K562 (cell line): Measurements from ENCODE around the gene CD320. TPM values are rescaled to one million over a fixed set of nuclear protein-coding genes. Genes with fewer than 3 reads are reported as not detected.

Source experiments
- ATAC-seq: fragments of 200-7000 bp; cut with Tn5 transposase; 3 replicates; pipeline ENCODE4 v1.9.1; 2020; ENCODE audit warnings: moderate library complexity
- BruUV-seq: library from RNA; stranded (reverse); fragments of 400-500 nt; replicated peaks from 2 replicates; lab custom pipeline; 2021; lab: Mats Ljungman, UMichigan
- CTCF ChIA-PET: fragments of 300-600 bp; formaldehyde crosslinking; extraction: SDS; loops from one replicate; lab custom pipeline; 2021; ENCODE audit warnings: low intra/inter-chr PET ratio; lab: Yijun Ruan, JAX
- POLR2A ChIA-PET: fragments of 300-600, 350-650 bp; sonication (Branson Sonifier 250); formaldehyde crosslinking; extraction: SDS; loops from one replicate; lab custom pipeline; 2021; ENCODE audit warnings: antibody characterized with exemption, inconsistent platforms; lab: Yijun Ruan, JAX
- DNase-seq, 4 experiments: peaks; one replicate each; pipeline versions ENCODE4 v3.0.0 to v3.0.0-alpha.2; 2011 to 2018; ENCODE audit warnings: low spot score in 3 of 4, mixed read lengths in 3 of 4; ENCODE audit errors: extremely low read depth in 1 of 4
- FAIRE-seq: peaks from 2 replicates; lab custom pipeline; 2011; peaks lifted over from hg19 to GRCh38; lab: Jason Lieb, UNC
- H2AFZ ChIP-seq: 2 replicates; pipeline ENCODE4 v1.6.0; 2011; ENCODE audit warnings: low read depth, low read length, control low read depth, inconsistent platforms
- H3K27ac ChIP-seq: fragments of 200-600 bp; 3 replicates; pipeline ENCODE4 v1.8.0; 2011; ENCODE audit warnings: low read depth, mild to moderate bottlenecking, control low read depth, inconsistent platforms, low read length, moderate library complexity, mixed read lengths; ENCODE audit errors: extremely low read depth
- H3K27me3 ChIP-seq, 2 experiments: fragments of 300-600 bp in 1 of 2; 2 replicates in 1 of 2; 3 replicates in 1 of 2; pipeline versions ENCODE4 v1.6.0 to v1.8.0; 2011; ENCODE audit warnings: inconsistent platforms in 2 of 2, low read length in 2 of 2, mild to moderate bottlenecking in 1 of 2, mixed read lengths in 1 of 2, moderate library complexity in 1 of 2; ENCODE audit not compliant: control insufficient read depth in 2 of 2, insufficient read depth in 2 of 2
- H3K36me3 ChIP-seq: fragments of 300-600 bp; 3 replicates; pipeline ENCODE4 v1.8.0; 2011; ENCODE audit warnings: mild to moderate bottlenecking, low read length, inconsistent platforms; ENCODE audit not compliant: control insufficient read depth, insufficient read depth
- H3K4me1 ChIP-seq, 2 experiments: fragments of 200-600 bp in 1 of 2; replicated peaks in 1 of 2; 2 replicates in 1 of 2; 3 replicates in 1 of 2; pipeline versions ENCODE4 v1.5.1 to v1.8.0; 2011; ENCODE audit warnings: inconsistent platforms in 2 of 2, low read length in 2 of 2, mild to moderate bottlenecking in 1 of 2, mixed read lengths in 1 of 2, moderate library complexity in 1 of 2; ENCODE audit not compliant: control insufficient read depth in 2 of 2, insufficient read depth in 2 of 2
- H3K4me2 ChIP-seq: 2 replicates; pipeline ENCODE4 v1.6.1; 2011; ENCODE audit warnings: low read length, control low read depth, inconsistent platforms, mixed read lengths; ENCODE audit not compliant: insufficient read depth
- H3K4me3 ChIP-seq: fragments of 200-600 bp; sonication (generic), shearing (Covaris generic); 2 replicates; pipeline ENCODE4 v1.5.1; 2016; ENCODE audit warnings: control low read depth, inconsistent platforms
- H3K79me2 ChIP-seq: fragments of 200-600 bp; 3 replicates; pipeline ENCODE4 v1.8.0; 2011; ENCODE audit warnings: low read length, inconsistent platforms; ENCODE audit not compliant: control insufficient read depth, insufficient read depth
- H3K9ac ChIP-seq, 2 experiments: 2 replicates each; pipeline versions ENCODE4 v1.6.0 to v1.6.1; 2011; ENCODE audit warnings: low read depth in 2 of 2, low read length in 2 of 2, control low read depth in 1 of 2, inconsistent platforms in 1 of 2, mild to moderate bottlenecking in 1 of 2, mixed read lengths in 1 of 2; ENCODE audit not compliant: insufficient read depth in 1 of 2
- H3K9me1 ChIP-seq: one replicate; pipeline ENCODE4 v1.6.0; 2011; ENCODE audit warnings: inconsistent platforms, mild to moderate bottlenecking, low read length, moderate library complexity; ENCODE audit not compliant: control insufficient read depth, insufficient read depth
- H3K9me3 ChIP-seq: replicated peaks from 2 replicates; pipeline ENCODE4 v1.5.1; 2011; ENCODE audit warnings: low read depth, low read length, inconsistent platforms; ENCODE audit not compliant: control insufficient read depth, insufficient read depth
- H4K20me1 ChIP-seq: replicated peaks from 2 replicates; pipeline ENCODE4 v1.6.1; 2011; ENCODE audit warnings: low read length, inconsistent platforms, mixed read lengths; ENCODE audit not compliant: control insufficient read depth, insufficient read depth
- FOXM1 ChIP-seq, 2 experiments: fragments of 450-650 bp in 1 of 2; sonication (generic) in 1 of 2; formaldehyde crosslinking in 1 of 2; IDR thresholded peaks; 2 replicates each; pipeline versions ENCODE4 v1.6.1 to v1.9.0; 2017 to 2022; ENCODE audit warnings: low read depth in 2 of 2, mild to moderate bottlenecking in 2 of 2, missing genetic modification reagents in 1 of 2, moderate library complexity in 1 of 2
- HDAC2 ChIP-seq: fragments of 450-650 bp; IDR thresholded peaks from 2 replicates; pipeline ENCODE4 v1.6.1; 2016; ENCODE audit warnings: mild to moderate bottlenecking
- HDAC3 ChIP-seq: fragments of 450-650 bp; IDR thresholded peaks from 2 replicates; pipeline ENCODE4 v1.6.1; 2018; ENCODE audit warnings: borderline replicate concordance, mild to moderate bottlenecking, moderate library complexity; ENCODE audit not compliant: partially characterized antibody
- HDAC8 ChIP-seq: fragments of 450-650 bp; IDR thresholded peaks from 2 replicates; pipeline ENCODE4 v1.6.1; 2016; ENCODE audit warnings: mild to moderate bottlenecking, missing genetic modification characterization, moderate library complexity, missing compliant biosample characterization
- JUND ChIP-seq, 2 experiments: IDR thresholded peaks; 2 replicates in 1 of 2; 3 replicates in 1 of 2; pipeline ENCODE4 v1.6.1; 2011; ENCODE audit warnings: borderline replicate concordance in 2 of 2, low read depth in 2 of 2, low read length in 2 of 2, improper control_type of control experiment in 1 of 2, missing biosample characterization in 1 of 2, missing genetic modification characterization in 1 of 2, missing genetic modification reagents in 1 of 2
- KAT7 ChIP-seq: sonication (generic); formaldehyde crosslinking; IDR thresholded peaks from 2 replicates; pipeline ENCODE4 v1.8.0; 2022; ENCODE audit warnings: missing genetic modification reagents, mild to moderate bottlenecking, borderline replicate concordance
- MAZ ChIP-seq, 2 experiments: fragments of 450-650 bp in 1 of 2; sonication (generic) in 1 of 2; formaldehyde crosslinking; IDR thresholded peaks in 1 of 2; conservative IDR thresholded peaks in 1 of 2; 2 replicates each; pipeline versions ENCODE4 v1.4.0 to v1.5.0; 2020; ENCODE audit warnings: mild to moderate bottlenecking in 1 of 2, missing genetic modification reagents in 1 of 2
- MEIS2 ChIP-seq: fragments of 450-650 bp; IDR thresholded peaks from 2 replicates; pipeline ENCODE4 v1.6.1; 2014; ENCODE audit warnings: mild to moderate bottlenecking; ENCODE audit not compliant: partially characterized antibody
- NRF1 ChIP-seq, 2 experiments: fragments of 450-650 bp; IDR thresholded peaks in 1 of 2; conservative IDR thresholded peaks in 1 of 2; 2 replicates each; pipeline ENCODE4 v1.6.1; 2014; ENCODE audit warnings: mild to moderate bottlenecking in 2 of 2
- POLR2H ChIP-seq: IDR thresholded peaks from 2 replicates; pipeline ENCODE4 v1.6.1; 2016; ENCODE audit warnings: missing genetic modification characterization, low read depth, mild to moderate bottlenecking, control low read depth, missing compliant biosample characterization, moderate library complexity
- PRPF4 ChIP-seq: fragments of 200-400 bp; formaldehyde crosslinking; IDR thresholded peaks from one replicate; pipeline ENCODE4 v1.6.1; 2017; ENCODE audit warnings: low read length, low read depth, mild to moderate bottlenecking; ENCODE audit not compliant: insufficient read depth, poor library complexity, severe bottlenecking
- RAD51 ChIP-seq: fragments of 450-650 bp; IDR thresholded peaks from 2 replicates; pipeline ENCODE4 v1.7.1; 2016; ENCODE audit warnings: low read depth, mild to moderate bottlenecking, borderline replicate concordance
- RCOR1 ChIP-seq, 2 experiments: IDR thresholded peaks; 2 replicates each; pipeline ENCODE4 v1.6.1; 2012; ENCODE audit warnings: low read depth in 2 of 2, low read length in 2 of 2, borderline replicate concordance in 1 of 2, improper control_type of control experiment in 1 of 2
- ZNF324 ChIP-seq: fragments of 250-450 bp; sonication (Bioruptor Pico); IDR thresholded peaks from 2 replicates; pipeline ENCODE4 v1.4.0; 2020; ENCODE audit warnings: mild to moderate bottlenecking
- WGBS: fragments of 100-300 bp; shearing (Covaris generic); methylation state at CpG from one replicate; pipeline ENCODE4 v1.1.6; 2016; ENCODE audit warnings: low coverage, mixed read lengths; ENCODE audit not compliant: insufficient coverage; ENCODE audit errors: missing lambda C conversion rate; 5-methylcytosine and 5-hydroxymethylcytosine counted together
- in situ Hi-C: fragments of 300-500 bp; cut with MboI; formaldehyde crosslinking; loops from 4 replicates; pipeline ENCODE4 v1.15.0; 2018; ENCODE audit warnings: inconsistent platforms, mixed read lengths
- intact Hi-C: fragments of 100-400 bp; cut with micrococcal nuclease; formaldehyde crosslinking; loops from 2 replicates; pipeline ENCODE4 v1.14.2; 2022
- polyA plus RNA-seq, 8 experiments: library from polyadenylated mRNA; depleted of rRNA in 4 of 8; stranded (reverse) in 5 of 8; unstranded in 3 of 8; fragments of >200 nt; fragmentation: Nextera tagmentation in 2 of 8; fragmentation: Illumina TruSeq in 1 of 8; extraction: Ambion mirVana in 2 of 8; extraction: Trizol in 1 of 8; gene quantifications; 2 replicates each; pipeline versions ENCODE4 v1.2.1 to v1.2.3, GENCODE V29; 2011 to 2014; ENCODE audit warnings: inconsistent platforms in 1 of 8, missing spikeins in 1 of 8
- total RNA-seq, 7 experiments: library from RNA; depleted of rRNA in 6 of 7; stranded (reverse); fragments of >200 nt in 6 of 7; fragmentation: Illumina TruSeq in 2 of 7; extraction: Trizol in 2 of 7; gene quantifications; 2 replicates each; pipeline versions ENCODE4 v1.2.1 to v1.2.3, GENCODE V29; 2011 to 2021; ENCODE audit warnings: low replicate concordance in 1 of 7
- TF ChIP-seq, protein P1 (sequence below): fragments of 250-450 bp; sonication (Bioruptor Pico); IDR thresholded peaks from 2 replicates; pipeline ENCODE4 v1.8.0; 2021; ENCODE audit warnings: mild to moderate bottlenecking, moderate library complexity
- TF ChIP-seq, protein P2 (sequence below): fragments of 250-450 bp; sonication (Bioruptor Pico); IDR thresholded peaks from 2 replicates; pipeline ENCODE4 v1.4.0; 2020; ENCODE audit warnings: mild to moderate bottlenecking, moderate library complexity, borderline replicate concordance

The CD320 gene
- total and polyA plus RNA-seq, 9 of the 15 experiments (the other 6 are each of a cell fraction or from before 2014, with no cell fraction given) = 0.45 to 94.5 (median 34.4) TPM

DNA sequence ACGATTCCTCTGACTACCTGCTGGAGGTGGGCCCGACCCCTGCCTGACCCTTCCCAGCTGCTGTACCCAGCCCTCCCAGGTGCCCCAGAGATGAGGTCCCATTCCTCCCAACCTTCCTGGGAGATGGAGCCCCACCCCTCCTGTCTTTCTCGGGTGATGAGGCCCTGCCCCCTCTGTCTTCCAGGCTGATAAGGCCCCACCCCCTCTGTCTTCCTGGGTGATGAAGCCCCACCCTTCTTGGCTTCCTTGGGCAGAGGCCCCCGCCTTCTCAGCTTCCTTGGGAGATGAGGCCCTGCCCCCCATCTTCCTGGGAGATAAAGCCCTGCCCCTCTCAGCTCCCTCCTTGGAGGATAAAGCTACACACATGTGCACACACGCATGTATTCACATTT is 51.1 kb downstream of the CD320 start:
- H4K20me1 ChIP-seq = no peaks in the 10 kb centered on the region
- H2AFZ ChIP-seq = peak overlapping the region; percentile 1; the same call in 1 of the 2 replicates
- DNase-seq (peak; percentile 91 to 95 (median 93)), ATAC-seq (peak; percentile 78), FAIRE-seq (peak; percentile 94)
- no peak overlapping the region for H3K9ac ChIP-seq
- H3K36me3 ChIP-seq = no peaks in the 10 kb centered on the region
- H3K9me1 ChIP-seq = peaks cover 4% of the 10 kb centered on the region
- H3K4me2 ChIP-seq = peak overlapping the region; percentile 23
- no peaks in the 10 kb centered on the region for H3K9me3 ChIP-seq
- peaks cover 15 to 59% of the 10 kb centered on the region in 2 experiments; a peak in 4 of 5 replicates for H3K4me1 ChIP-seq
- ChIA-PET CTCF (no interaction called here), POLR2A (no interaction called here)
- no peak overlapping the region for H3K4me3 ChIP-seq
- in situ Hi-C loops (no loop called here), intact Hi-C loops (loop anchor here (10.0 kb wide), 1 partner anchor 242 kb away; no protein-coding TSS in a partner anchor)
- 14% methylated on average over 5 of the region's 5 CpGs for WGBS
- BruUV-seq = no TSS peak
- H3K27me3 ChIP-seq = no peaks in the 10 kb centered on the region
- no peak overlapping the region for H3K27ac ChIP-seq
- H3K79me2 ChIP-seq = no peaks in the 10 kb centered on the region
- TF ChIP-seq HDAC3 (no peak), HDAC2 (0 out of 2 replicates have a peak, but pooled peaks have one; percentile 20), RAD51 (no peak), JUND (IDR thresholded peaks at IDR 0.05; ENCODE audit: borderline replicate concordance, low read depth, low read length) (0 out of 2 replicates have a peak, but pooled peaks have one; percentile 22), JUND (tag; IDR thresholded peaks at IDR 0.05; ENCODE audit: borderline replicate concordance, low read depth, low read length) (no peak), MEIS2 (peak; percentile 4), HDAC8 (tag) (no peak), PRPF4 (no peak), FOXM1 (IDR thresholded peaks at IDR 0.05; ENCODE audit: low read depth) (no peak), FOXM1 (CRISPR knock-in tag; IDR thresholded peaks at IDR 0.05; ENCODE audit: low read depth) (no peak), ZNF324 (no peak), POLR2H (tag) (no peak), KAT7 (no peak), MAZ (CRISPR knock-in tag; conservative IDR thresholded peaks at IDR 0.05 in 1 of 2, IDR thresholded peaks at IDR 0.05 in 1 of 2) (0 out of 4 replicates have a peak, but pooled peaks of 1 of the 2 experiments have one; percentile 18), NRF1 (conservative IDR thresholded peaks at IDR 0.05 in 1 of 2, IDR thresholded peaks at IDR 0.05 in 1 of 2) (peak in 1 of 2 experiments; percentile 46; a peak in 2 of 4 replicates), RCOR1 (IDR thresholded peaks at IDR 0.05; ENCODE audit: borderline replicate concordance in 1 of 2, low read depth in 2 of 2, low read length in 2 of 2) (peak in 1 of 2 experiments; percentile 32; a peak in 1 of 4 replicates)
- TF ChIP-seq, protein P1, sequence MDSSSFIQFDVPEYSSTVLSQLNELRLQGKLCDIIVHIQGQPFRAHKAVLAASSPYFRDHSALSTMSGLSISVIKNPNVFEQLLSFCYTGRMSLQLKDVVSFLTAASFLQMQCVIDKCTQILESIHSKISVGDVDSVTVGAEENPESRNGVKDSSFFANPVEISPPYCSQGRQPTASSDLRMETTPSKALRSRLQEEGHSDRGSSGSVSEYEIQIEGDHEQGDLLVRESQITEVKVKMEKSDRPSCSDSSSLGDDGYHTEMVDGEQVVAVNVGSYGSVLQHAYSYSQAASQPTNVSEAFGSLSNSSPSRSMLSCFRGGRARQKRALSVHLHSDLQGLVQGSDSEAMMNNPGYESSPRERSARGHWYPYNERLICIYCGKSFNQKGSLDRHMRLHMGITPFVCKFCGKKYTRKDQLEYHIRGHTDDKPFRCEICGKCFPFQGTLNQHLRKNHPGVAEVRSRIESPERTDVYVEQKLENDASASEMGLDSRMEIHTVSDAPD = no peak
- TF ChIP-seq, protein P2, sequence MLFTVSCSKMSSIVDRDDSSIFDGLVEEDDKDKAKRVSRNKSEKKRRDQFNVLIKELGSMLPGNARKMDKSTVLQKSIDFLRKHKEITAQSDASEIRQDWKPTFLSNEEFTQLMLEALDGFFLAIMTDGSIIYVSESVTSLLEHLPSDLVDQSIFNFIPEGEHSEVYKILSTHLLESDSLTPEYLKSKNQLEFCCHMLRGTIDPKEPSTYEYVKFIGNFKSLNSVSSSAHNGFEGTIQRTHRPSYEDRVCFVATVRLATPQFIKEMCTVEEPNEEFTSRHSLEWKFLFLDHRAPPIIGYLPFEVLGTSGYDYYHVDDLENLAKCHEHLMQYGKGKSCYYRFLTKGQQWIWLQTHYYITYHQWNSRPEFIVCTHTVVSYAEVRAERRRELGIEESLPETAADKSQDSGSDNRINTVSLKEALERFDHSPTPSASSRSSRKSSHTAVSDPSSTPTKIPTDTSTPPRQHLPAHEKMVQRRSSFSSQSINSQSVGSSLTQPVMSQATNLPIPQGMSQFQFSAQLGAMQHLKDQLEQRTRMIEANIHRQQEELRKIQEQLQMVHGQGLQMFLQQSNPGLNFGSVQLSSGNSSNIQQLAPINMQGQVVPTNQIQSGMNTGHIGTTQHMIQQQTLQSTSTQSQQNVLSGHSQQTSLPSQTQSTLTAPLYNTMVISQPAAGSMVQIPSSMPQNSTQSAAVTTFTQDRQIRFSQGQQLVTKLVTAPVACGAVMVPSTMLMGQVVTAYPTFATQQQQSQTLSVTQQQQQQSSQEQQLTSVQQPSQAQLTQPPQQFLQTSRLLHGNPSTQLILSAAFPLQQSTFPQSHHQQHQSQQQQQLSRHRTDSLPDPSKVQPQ (CRISPR knock-in tag) = no peak
